Nephron (organoid): ENCODE results near the gene SCN10A.

ENCODE experiments used
- H3K27ac Mint-ChIP-seq, 3 experiments: 2 replicates each; pipeline ENCODE4 v1.8.0; 2020; ENCODE audit warnings: mixed read lengths in 3 of 3, mild to moderate bottlenecking in 2 of 3, moderate library complexity in 1 of 3
- H3K27me3 Mint-ChIP-seq: 2 replicates; pipeline ENCODE4 v1.8.0; 2021; ENCODE audit warnings: low read depth, mild to moderate bottlenecking, moderate library complexity, mixed read lengths
- H3K36me3 Mint-ChIP-seq: 2 replicates; pipeline ENCODE4 v1.8.0; 2020; ENCODE audit warnings: low read depth, mixed read lengths
- H3K4me1 Mint-ChIP-seq: 2 replicates; pipeline ENCODE4 v1.8.0; 2020; ENCODE audit warnings: mixed read lengths
- H3K4me3 Mint-ChIP-seq, 3 experiments: 2 replicates each; pipeline ENCODE4 v1.8.0; 2020; ENCODE audit warnings: mild to moderate bottlenecking in 3 of 3, mixed read lengths in 3 of 3, moderate library complexity in 2 of 3
- H3K9me3 Mint-ChIP-seq: 2 replicates; pipeline ENCODE4 v1.8.0; 2020; ENCODE audit warnings: mixed read lengths
- CTCF ChIP-seq, 3 experiments: fragments of 200-600 bp; sonication (generic); IDR thresholded peaks; one replicate each; pipeline ENCODE4 v1.5.0; 2021; ENCODE audit warnings: antibody characterized with exemption in 3 of 3; ENCODE audit not compliant: unreplicated experiment in 3 of 3

SCN10A gene

GRCh38 chr3:38746641-38747040 is 69.4 kb downstream of the SCN10A start:
- Mint-ChIP-seq H3K27me3 (peaks cover 5% of the 10 kb centered on the region), H3K36me3 (no peaks in the 10 kb centered on the region), H3K27ac (no peak overlapping the region), H3K4me1 (no peaks in the 10 kb centered on the region), H3K9me3 (no peaks in the 10 kb centered on the region), H3K4me3 (no peak overlapping the region)
- TF ChIP-seq CTCF (IDR thresholded peaks at IDR 0.05; ENCODE audit: unreplicated experiment in 3 of 3): no peak

GRCh38 chr3:38743043-38743442 is 73.0 kb downstream of the SCN10A start:
- H3K4me3 Mint-ChIP-seq: no peak overlapping the region
- H3K9me3 Mint-ChIP-seq: no peaks in the 10 kb centered on the region
- peaks cover 10% of the 10 kb centered on the region for H3K27me3 Mint-ChIP-seq

GRCh38 chr3:38742550-38742949 is 73.5 kb downstream of the SCN10A start:
- TF ChIP-seq CTCF (IDR thresholded peaks at IDR 0.05; ENCODE audit: unreplicated experiment in 3 of 3): no peak
- Mint-ChIP-seq H3K36me3 (no peaks in the 10 kb centered on the region), H3K27me3 (peaks cover 10% of the 10 kb centered on the region), H3K9me3 (no peaks in the 10 kb centered on the region), H3K4me1 (no peaks in the 10 kb centered on the region), H3K27ac (no peak overlapping the region), H3K4me3 (no peak overlapping the region)

More at GRCh38 chr3:38743043-38743442, 73.0 kb downstream of the SCN10A start:
- Mint-ChIP-seq H3K36me3 (no peaks in the 10 kb centered on the region), H3K27ac (no peak overlapping the region), H3K4me1 (no peaks in the 10 kb centered on the region)
- TF ChIP-seq CTCF (IDR thresholded peaks at IDR 0.05; ENCODE audit: unreplicated experiment in 3 of 3): no peak

GRCh38 chr3:38740537-38740936 is 75.5 kb downstream of the SCN10A start:
- no peak for TF ChIP-seq CTCF (IDR thresholded peaks at IDR 0.05; ENCODE audit: unreplicated experiment in 3 of 3)
- peaks cover 10% of the 10 kb centered on the region for H3K27me3 Mint-ChIP-seq
- H3K4me3 Mint-ChIP-seq: no peak overlapping the region
- H3K9me3 Mint-ChIP-seq: no peaks in the 10 kb centered on the region
- no peak overlapping the region for H3K27ac Mint-ChIP-seq
- no peaks in the 10 kb centered on the region for H3K4me1 Mint-ChIP-seq
- no peaks in the 10 kb centered on the region for H3K36me3 Mint-ChIP-seq

GRCh38 chr3:38739931-38740330 is 76.1 kb downstream of the SCN10A start:
- H3K27ac Mint-ChIP-seq: no peak overlapping the region

More at GRCh38 chr3:38739931-38740330, 76.1 kb downstream of the SCN10A start:
- peaks cover 10% of the 10 kb centered on the region for H3K27me3 Mint-ChIP-seq
- H3K36me3 Mint-ChIP-seq: no peaks in the 10 kb centered on the region
- no peaks in the 10 kb centered on the region for H3K9me3 Mint-ChIP-seq
- no peaks in the 10 kb centered on the region for H3K4me1 Mint-ChIP-seq
- no peak for TF ChIP-seq CTCF (IDR thresholded peaks at IDR 0.05; ENCODE audit: unreplicated experiment in 3 of 3)
- H3K4me3 Mint-ChIP-seq: no peak overlapping the region
